Left hindlimb (tissue), 1 donor: Measurements from ENCODE around the gene CATSPERE.
"Not testable (repeated sequence)": the region's sequence is repeated elsewhere in the genome, so short reads cannot be mapped to it uniquely, and the experiment has no call there.

Experiments used
- DNase-seq: peaks from one replicate; pipeline ENCODE4 v3.0.0-alpha.2; 2018

The CATSPERE gene

GRCh38 chr1:244448279-244449036, 12.6 kb upstream of the CATSPERE start:
- no peak for DNase-seq

- DNase-seq = no peak
Measured at GRCh38 chr1:244449936-244450508, 11.1 kb upstream of the CATSPERE start.

- peak; percentile 78 for DNase-seq
Measured at GRCh38 chr1:244450597-244451538, 10.2 kb upstream of the CATSPERE start.

GRCh38 chr1:244451539-244451950, 9.5 kb upstream of the CATSPERE start, which contains the start of gene ADSS2:
ADSS2 (minus strand) TSS chr1:244451909; CDS start chr1:244451817, 92 bp downstream.
- DNase-seq = no peak

GRCh38 chr1:244451951-244452795, 8.9 kb upstream of the CATSPERE start:
- DNase-seq = peak; percentile 99

GRCh38 chr1:244454412-244454811, 6.7 kb upstream of the CATSPERE start:
- DNase-seq = no peak

- DNase-seq = no peak
Measured at GRCh38 chr1:244456586-244456985, 4.5 kb upstream of the CATSPERE start.

- no peak for DNase-seq
Measured at GRCh38 chr1:244458781-244459180, 2.3 kb upstream of the CATSPERE start.

GRCh38 chr1:244460197-244460596, 876 bp upstream of the CATSPERE start:
- no peak for DNase-seq

- no peak for DNase-seq
Measured at GRCh38 chr1:244466724-244467123, 5.7 kb downstream of the CATSPERE start.

- no peak for DNase-seq
Measured at GRCh38 chr1:244473059-244473605, 12.1 kb downstream of the CATSPERE start.

GRCh38 chr1:244484971-244485370, 23.9 kb downstream of the CATSPERE start:
- DNase-seq = not testable (repeated sequence)

- no peak for DNase-seq
Measured at GRCh38 chr1:244494653-244495052, 33.6 kb downstream of the CATSPERE start.

GRCh38 chr1:244496186-244496585, 35.1 kb downstream of the CATSPERE start:
- no peak for DNase-seq

GRCh38 chr1:244497805-244498204, 36.7 kb downstream of the CATSPERE start:
- DNase-seq = no peak

GRCh38 chr1:244499484-244499883, 38.4 kb downstream of the CATSPERE start:
- DNase-seq = not testable (repeated sequence)

GRCh38 chr1:244500515-244500914, 39.4 kb downstream of the CATSPERE start:
- DNase-seq = not testable (repeated sequence)

GRCh38 chr1:244502630-244503029, 41.6 kb downstream of the CATSPERE start:
- no peak for DNase-seq

- DNase-seq = no peak
Measured at GRCh38 chr1:244513493-244513892, 52.4 kb downstream of the CATSPERE start.

- DNase-seq = no peak
Measured at GRCh38 chr1:244515680-244516079, 54.6 kb downstream of the CATSPERE start.

- DNase-seq = no peak
Measured at GRCh38 chr1:244536316-244536715, 75.2 kb downstream of the CATSPERE start.

- no peak for DNase-seq
Measured at GRCh38 chr1:244545511-244545910, 84.4 kb downstream of the CATSPERE start.
